NT2/D1 (cell line): ENCODE measurements around the gene ABCG8.

Experiments used
- DNase-seq: peaks from one replicate; pipeline ENCODE4 v3.0.0-alpha.2; 2011; ENCODE audit warnings: low read depth, low spot score
- H3K27me3 ChIP-seq: 2 replicates; pipeline ENCODE4 v1.6.0; 2011; ENCODE audit warnings: mild to moderate bottlenecking; ENCODE audit not compliant: insufficient read length, insufficient read depth
- H3K36me3 ChIP-seq: 2 replicates; pipeline ENCODE4 v1.6.1; 2011; ENCODE audit warnings: mild to moderate bottlenecking, low read length, mixed read lengths; ENCODE audit not compliant: insufficient read depth, insufficient read length
- H3K4me1 ChIP-seq: 2 replicates; pipeline ENCODE4 v1.5.1; 2011; ENCODE audit not compliant: insufficient read depth, insufficient read length
- H3K4me3 ChIP-seq: 2 replicates; pipeline ENCODE4 v1.5.1; 2011; ENCODE audit warnings: low read depth; ENCODE audit not compliant: insufficient read length
- H3K9ac ChIP-seq: 2 replicates; pipeline ENCODE4 v1.6.0; 2011; ENCODE audit warnings: low read depth; ENCODE audit not compliant: insufficient read length
- H3K9me3 ChIP-seq: 2 replicates; pipeline ENCODE4 v1.5.1; 2011; ENCODE audit warnings: mild to moderate bottlenecking, low read length; ENCODE audit not compliant: insufficient read depth
- SUZ12 ChIP-seq: IDR thresholded peaks from 2 replicates; pipeline ENCODE4 v1.6.1; 2011; ENCODE audit not compliant: insufficient read length, insufficient read depth; ENCODE audit errors: extremely low read depth
- YY1 ChIP-seq: IDR thresholded peaks from 2 replicates; pipeline ENCODE4 v1.6.1; 2011; ENCODE audit not compliant: insufficient read length, insufficient read depth
- ZNF274 ChIP-seq: IDR thresholded peaks from 2 replicates; pipeline ENCODE4 v1.6.1; 2011; ENCODE audit warnings: mild to moderate bottlenecking, low read depth, low read length

ABCG8 gene

DNA sequence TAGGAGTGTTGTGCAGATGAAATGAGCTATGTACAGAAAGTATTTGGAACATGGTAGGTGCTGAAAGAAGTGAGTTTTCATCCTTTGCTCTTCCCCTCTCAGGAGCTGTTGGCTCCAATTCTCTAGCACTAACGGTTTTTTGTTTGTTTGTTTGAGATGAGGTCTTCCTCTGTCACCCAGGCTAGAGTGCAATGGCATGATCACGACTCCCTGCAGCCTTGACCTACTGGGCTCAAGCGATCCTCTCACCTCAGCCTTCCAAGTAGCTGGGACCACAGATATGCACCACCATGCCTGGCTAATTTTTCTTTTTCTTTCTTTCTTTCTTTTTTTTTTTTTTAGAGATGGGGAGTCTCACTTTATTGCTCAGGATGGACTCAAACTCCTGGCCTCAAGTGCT lies 12.9 kb upstream of the ABCG8 start:
- Histone ChIP-seq H3K4me1 (peaks cover 2% of the 10 kb centered on the region), H3K36me3 (no peaks in the 10 kb centered on the region), H3K9ac (no peak overlapping the region), H3K9me3 (no peaks in the 10 kb centered on the region), H3K4me3 (no peak overlapping the region), H3K27me3 (peaks cover 8% of the 10 kb centered on the region)
- DNase-seq = no peak
- TF ChIP-seq YY1 = no peak
- TF ChIP-seq ZNF274 = no peak
- no peak for TF ChIP-seq SUZ12

DNA sequence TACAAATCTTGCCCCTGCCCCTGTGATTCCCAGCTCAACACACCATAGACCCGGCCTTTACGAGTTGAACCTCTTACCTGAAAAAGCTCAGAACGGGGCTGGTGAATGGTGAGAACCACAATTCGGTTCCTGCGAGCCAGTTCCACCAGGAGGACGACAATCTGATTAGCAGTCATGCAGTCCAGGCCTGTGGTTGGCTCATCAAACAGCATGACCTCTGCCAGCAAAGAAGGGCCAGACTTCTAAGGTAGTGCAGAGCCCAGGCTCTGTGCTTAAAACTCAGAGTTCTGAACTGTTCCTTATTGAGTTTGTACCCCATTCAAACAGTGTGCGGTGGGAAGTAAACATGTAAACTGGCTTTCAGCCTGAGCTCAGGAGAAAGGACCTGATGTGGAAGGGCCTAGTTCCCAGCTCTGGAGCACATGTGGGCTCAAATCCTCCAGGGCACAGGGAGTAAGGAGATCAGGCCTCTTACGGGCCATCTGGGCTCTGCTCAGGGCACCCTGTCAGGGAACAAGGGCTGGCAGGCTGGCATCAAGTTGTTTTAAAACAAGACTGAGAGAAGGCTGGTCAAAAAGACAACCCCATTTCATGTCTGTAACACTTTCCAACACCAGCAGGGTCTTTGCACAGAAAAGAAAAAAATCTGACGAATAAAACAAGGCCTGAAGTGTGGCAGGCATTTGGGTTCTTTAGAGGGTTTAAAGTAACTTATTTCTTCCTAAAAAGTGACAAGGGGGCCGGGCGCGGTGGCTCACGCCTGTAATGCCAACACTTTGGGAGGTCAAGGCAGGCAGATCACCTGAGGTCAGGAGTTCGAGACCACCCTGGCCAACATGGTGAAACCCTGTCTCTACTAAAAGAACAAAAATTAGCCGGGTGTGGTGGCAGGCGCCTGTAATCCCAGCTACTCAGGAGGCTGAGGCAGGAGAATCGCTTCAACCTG lies 12.2 kb upstream of the ABCG8 start:
- Histone ChIP-seq H3K27me3 (peaks cover 11% of the 10 kb centered on the region), H3K4me3 (no peak overlapping the region), H3K9ac (no peak overlapping the region), H3K4me1 (peaks cover 2% of the 10 kb centered on the region), H3K9me3 (no peaks in the 10 kb centered on the region), H3K36me3 (no peaks in the 10 kb centered on the region)
- TF ChIP-seq ZNF274 = no peak
- TF ChIP-seq SUZ12 = no peak
- TF ChIP-seq YY1 = no peak
- no peak for DNase-seq

DNA sequence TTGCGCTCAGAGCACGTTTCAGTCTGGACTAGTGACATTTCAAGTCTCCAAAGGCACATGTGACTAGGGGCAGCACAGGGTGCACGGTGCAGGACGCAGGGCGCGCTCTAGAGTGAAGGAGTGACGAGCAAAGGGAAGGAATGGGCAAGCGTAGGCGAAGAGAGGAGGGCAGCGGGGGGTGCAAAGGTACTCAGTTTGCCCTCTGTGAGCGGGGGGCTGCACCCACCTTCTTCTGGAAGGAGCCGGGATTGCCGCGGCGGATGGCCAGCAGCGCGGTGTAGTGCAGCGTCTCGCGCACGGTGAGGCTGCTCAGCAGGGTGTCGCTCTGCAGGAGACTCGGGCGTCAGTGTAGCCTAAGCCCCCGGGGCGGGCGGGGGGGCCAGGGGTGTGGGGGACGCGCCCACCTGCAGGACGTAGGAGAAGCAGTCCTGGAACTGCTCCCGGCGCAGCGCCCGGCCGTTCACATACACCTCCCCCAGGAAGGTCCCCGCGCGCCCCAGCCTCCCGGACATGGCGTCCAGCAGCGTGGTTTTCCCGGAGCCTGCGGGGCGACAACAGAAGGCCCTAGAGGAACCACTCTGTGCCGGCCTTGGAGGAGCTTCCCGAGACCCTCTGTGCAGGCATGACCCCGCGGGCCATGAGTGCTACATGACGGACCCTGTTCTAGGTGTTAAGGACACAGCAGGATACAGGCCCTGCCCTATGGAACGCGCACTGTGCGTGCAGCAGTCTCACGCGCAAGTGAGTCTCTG lies 7.1 kb upstream of the ABCG8 start:
- no peak for DNase-seq
- Histone ChIP-seq H3K9ac (peak overlapping the region; percentile 32), H3K36me3 (no peaks in the 10 kb centered on the region), H3K27me3 (peaks cover 12% of the 10 kb centered on the region), H3K4me3 (peak overlapping the region; percentile 22), H3K9me3 (no peaks in the 10 kb centered on the region), H3K4me1 (peaks cover 3% of the 10 kb centered on the region)
- TF ChIP-seq YY1 (no peak), ZNF274 (no peak), SUZ12 (no peak)

- TF ChIP-seq SUZ12 (no peak), YY1 (no peak), ZNF274 (no peak)
- DNase-seq = no peak
- no peaks in the 10 kb centered on the region for H3K36me3 ChIP-seq
- no peak overlapping the region for H3K9ac ChIP-seq
- H3K27me3 ChIP-seq = peaks cover 12% of the 10 kb centered on the region
- H3K4me3 ChIP-seq = no peak overlapping the region
- H3K9me3 ChIP-seq = no peaks in the 10 kb centered on the region
- H3K4me1 ChIP-seq = peaks cover 3% of the 10 kb centered on the region
Observed at GRCh38 chr2:43832457-43832856, 6.3 kb upstream of the ABCG8 start.

DNA sequence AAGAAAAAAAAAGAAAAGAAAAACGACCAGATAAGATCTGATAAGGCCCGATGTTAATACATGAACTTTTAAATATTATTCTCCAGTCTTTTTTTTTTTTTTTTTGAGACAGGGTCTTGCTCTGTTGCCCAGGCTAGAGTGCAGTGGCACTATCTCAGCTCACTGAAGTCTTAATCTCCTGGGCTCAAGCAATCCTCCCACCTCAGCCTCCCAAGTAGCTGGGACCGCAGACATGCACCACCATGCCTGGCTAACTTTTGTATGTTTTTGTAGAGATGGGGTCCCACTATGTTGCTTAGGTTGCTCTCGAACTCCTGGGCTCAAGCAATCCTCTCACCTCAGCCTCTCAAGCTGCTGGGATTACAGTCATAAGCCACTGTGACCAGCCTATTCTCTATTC lies 1.7 kb upstream of the ABCG8 start:
- no peak for TF ChIP-seq ZNF274
- no peak for TF ChIP-seq SUZ12
- Histone ChIP-seq H3K27me3 (no peaks in the 10 kb centered on the region), H3K9ac (no peak overlapping the region), H3K36me3 (no peaks in the 10 kb centered on the region), H3K4me3 (no peak overlapping the region), H3K9me3 (no peaks in the 10 kb centered on the region), H3K4me1 (peaks cover 3% of the 10 kb centered on the region)
- DNase-seq = no peak

GRCh38 chr2:43837831-43838559 lies 776 bp upstream of the ABCG8 start:
- no peak for DNase-seq
- no peaks in the 10 kb centered on the region for H3K27me3 ChIP-seq
- no peaks in the 10 kb centered on the region for H3K36me3 ChIP-seq
- no peak overlapping the region for H3K9ac ChIP-seq
- H3K4me1 ChIP-seq = no peaks in the 10 kb centered on the region
- TF ChIP-seq YY1 (no peak), SUZ12 (no peak), ZNF274 (no peak)
- H3K9me3 ChIP-seq = no peaks in the 10 kb centered on the region
- no peak overlapping the region for H3K4me3 ChIP-seq
